Fibroblast of villous mesenchyme (primary cell): ENCODE data around the gene ERGIC1. TPM values are rescaled to one million over a fixed set of nuclear protein-coding genes. Genes with fewer than 3 reads are reported as not detected.

ENCODE experiments used
- DNase-seq: peaks from one replicate; pipeline ENCODE4 v3.0.0-alpha.2; 2010; ENCODE audit warnings: low read depth
- H3K4me3 ChIP-seq: 2 replicates; pipeline ENCODE4 v1.5.1; 2011; ENCODE audit warnings: low read depth, mild to moderate bottlenecking, low read length
- CTCF ChIP-seq: IDR thresholded peaks from 2 replicates; pipeline ENCODE4 v1.5.1; 2012; ENCODE audit warnings: low read depth, mild to moderate bottlenecking, low read length; ENCODE audit not compliant: insufficient read depth
- small RNA-seq: library from RNA; depleted of rRNA; stranded (forward); fragments of <200 nt; gene quantifications from one replicate; pipeline ENCODE3, GENCODE V24; 2012
- total RNA-seq: library from RNA; depleted of rRNA; stranded (reverse); fragments of >200 nt; gene quantifications from 2 replicates; pipeline ENCODE4 v1.2.3, GENCODE V29; 2012

Gene ERGIC1
- total RNA-seq, 1 donor = 139 TPM

GRCh38 chr5:172988276-172988675 is 154.2 kb downstream of the ERGIC1 start:
- TF ChIP-seq CTCF = no peak

GRCh38 chr5:172990776-172991175 is 156.7 kb downstream of the ERGIC1 start:
- no peak for TF ChIP-seq CTCF

More at GRCh38 chr5:172988276-172988675, 154.2 kb downstream of the ERGIC1 start:
- DNase-seq = no peak
- no peak overlapping the region for H3K4me3 ChIP-seq

GRCh38 chr5:172994405-172994804 is 160.4 kb downstream of the ERGIC1 start:
- H3K4me3 ChIP-seq = no peak overlapping the region
- TF ChIP-seq CTCF = no peak

More at GRCh38 chr5:172990776-172991175, 156.7 kb downstream of the ERGIC1 start:
- DNase-seq = no peak
- no peak overlapping the region for H3K4me3 ChIP-seq

GRCh38 chr5:172999372-172999973 is 165.4 kb downstream of the ERGIC1 start:
- TF ChIP-seq CTCF = no peak
- DNase-seq = no peak
- no peak overlapping the region for H3K4me3 ChIP-seq

More at GRCh38 chr5:172994405-172994804, 160.4 kb downstream of the ERGIC1 start:
- no peak for DNase-seq

GRCh38 chr5:172999974-173000373 is 165.9 kb downstream of the ERGIC1 start:
- no peak for DNase-seq
- no peak for TF ChIP-seq CTCF
- no peak overlapping the region for H3K4me3 ChIP-seq

- no peak for TF ChIP-seq CTCF
- no peak for DNase-seq
- no peak overlapping the region for H3K4me3 ChIP-seq
Measured at GRCh38 chr5:173001229-173001841, 167.3 kb downstream of the ERGIC1 start.

Small RNA genes lying within 50 kb of the gene (small RNA-seq; reads per million reads assigned to genes)
- not detected for gene AC022217.4

Other genes with a start within 250 kb of the ERGIC1 start
- 2.9 and 4.3 TPM in 2 replicates for gene NEURL1B, start 193.0 kb upstream of the ERGIC1 start, total RNA-seq
- 98.2 and 246 TPM in 2 replicates for gene DUSP1, start 63.1 kb upstream of the ERGIC1 start, total RNA-seq
- gene RPL26L1, start 125.2 kb downstream of the ERGIC1 start, total RNA-seq = 45.1 and 57.9 TPM in 2 replicates
- gene ATP6V0E1, start 149.5 kb downstream of the ERGIC1 start, total RNA-seq = 142 and 177 TPM in 2 replicates
- gene CREBRF, start 222.1 kb downstream of the ERGIC1 start, total RNA-seq = 8.1 and 15.5 TPM in 2 replicates